ENCODE results near the gene RABGEF1.
"Not testable (repeated sequence)": the region's sequence is repeated elsewhere in the genome, so short reads cannot be mapped to it uniquely, and the experiment has no call there.

The RABGEF1 gene

GRCh38 chr7:66740302-66740979, at the start of gene RABGEF1:
TSS of gene RABGEF1 (plus strand) at chr7:66740733. CDS start at chr7:66771900, 31,167 bp downstream.
- DNase-seq, result peak; percentile 92

DNA sequence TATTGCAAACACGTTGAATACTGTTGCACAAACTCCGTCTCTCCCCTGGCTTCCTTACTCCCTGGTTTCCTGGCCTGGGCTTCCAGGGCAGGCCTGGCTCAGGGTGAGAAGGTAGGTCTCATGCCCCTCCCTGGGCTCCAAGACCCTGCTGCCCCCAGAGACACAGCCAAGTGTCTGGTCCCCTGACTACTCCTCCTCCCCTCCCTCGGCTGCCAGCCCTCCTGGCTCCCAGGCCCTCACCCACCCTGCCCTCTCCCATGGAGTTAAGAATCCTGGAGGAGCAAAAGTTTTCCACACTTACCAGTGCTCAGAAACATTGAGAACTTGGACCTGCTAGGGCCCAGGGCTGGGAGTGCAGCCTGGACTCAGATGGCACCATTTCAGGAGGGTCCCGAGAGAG, 47.2 kb upstream of the RABGEF1 start:
- no peak for DNase-seq

GRCh38 chr7:66694286-66694685, 46.2 kb upstream of the RABGEF1 start:
- DNase-seq, result no peak

- DNase-seq, result not testable (repeated sequence)
Observed at GRCh38 chr7:66695417-66695816, 45.1 kb upstream of the RABGEF1 start.

DNA sequence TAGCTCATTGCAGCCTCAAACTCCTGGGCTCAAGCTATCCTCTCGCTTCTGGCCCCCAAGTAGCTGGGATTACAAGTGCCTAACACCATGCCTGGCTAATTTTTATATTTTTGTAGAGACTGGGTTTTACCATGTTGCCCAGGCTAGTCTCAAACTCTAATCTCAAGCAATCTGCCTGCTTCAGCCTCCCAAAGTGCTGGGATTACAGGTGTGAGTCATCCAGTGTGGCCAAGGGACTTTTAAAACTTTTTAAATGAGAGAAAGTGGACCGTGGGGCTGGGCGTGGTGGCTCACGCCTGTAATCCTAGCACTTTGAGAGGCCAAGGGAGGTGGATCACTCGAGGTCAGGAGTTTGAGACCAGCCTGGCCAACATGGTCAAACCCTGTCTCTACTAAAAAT, 44.4 kb upstream of the RABGEF1 start:
- not testable (repeated sequence) for DNase-seq

- DNase-seq, result peak; percentile 25
Observed at GRCh38 chr7:66696774-66697191, 43.8 kb upstream of the RABGEF1 start.

GRCh38 chr7:66697449-66698438, 42.8 kb upstream of the RABGEF1 start:
- peak; percentile 49 for DNase-seq

DNA sequence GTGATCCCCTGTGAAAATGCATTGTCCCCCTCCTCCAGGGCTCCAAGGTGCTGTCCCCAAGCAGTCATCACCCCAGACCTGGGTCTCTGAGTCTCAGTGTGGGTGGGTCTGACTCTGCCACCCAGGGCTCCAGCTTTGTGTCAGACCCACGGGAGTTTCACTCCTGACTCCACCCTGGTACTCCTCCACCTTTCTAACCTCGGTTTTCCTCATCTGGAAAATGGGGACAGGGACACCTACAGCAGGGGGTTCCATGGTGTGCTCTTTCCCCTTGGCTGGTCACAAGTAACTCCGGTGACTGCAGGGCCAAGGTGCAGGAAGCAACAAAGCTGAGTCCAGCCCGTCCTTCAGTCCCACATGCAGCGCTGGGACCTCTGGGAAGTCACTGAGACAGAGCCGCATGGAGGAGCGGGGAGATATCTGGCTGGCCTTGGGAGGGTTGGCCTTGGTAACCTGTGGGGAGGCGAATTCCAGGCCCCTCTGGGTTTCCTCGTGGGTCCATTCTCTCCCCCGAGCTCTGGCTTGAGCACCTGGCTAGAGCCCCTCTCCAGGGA, 41.8 kb upstream of the RABGEF1 start:
- no peak for DNase-seq

DNA sequence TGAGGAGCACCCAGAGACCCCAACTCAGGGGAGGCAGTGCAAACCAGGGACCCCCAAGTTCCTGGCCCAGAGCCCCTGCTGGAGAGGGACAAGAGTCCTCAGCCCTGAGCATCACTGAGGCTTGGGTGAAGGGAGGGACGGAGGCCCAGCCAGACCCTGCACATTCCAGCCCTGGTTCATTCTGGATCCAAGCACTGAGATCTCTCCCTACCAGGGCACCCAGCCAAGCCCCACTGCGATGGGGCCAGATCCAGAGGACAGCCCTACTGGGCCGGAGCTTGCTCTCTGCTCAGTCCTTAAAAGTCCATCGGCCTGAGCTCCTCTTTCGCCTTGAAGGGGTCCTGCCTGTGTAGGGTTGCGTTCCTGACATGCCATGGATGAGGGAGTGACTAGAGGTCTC, 40.5 kb upstream of the RABGEF1 start:
- no peak for DNase-seq

GRCh38 chr7:66700633-66701131, 39.9 kb upstream of the RABGEF1 start:
- no peak for DNase-seq

DNA sequence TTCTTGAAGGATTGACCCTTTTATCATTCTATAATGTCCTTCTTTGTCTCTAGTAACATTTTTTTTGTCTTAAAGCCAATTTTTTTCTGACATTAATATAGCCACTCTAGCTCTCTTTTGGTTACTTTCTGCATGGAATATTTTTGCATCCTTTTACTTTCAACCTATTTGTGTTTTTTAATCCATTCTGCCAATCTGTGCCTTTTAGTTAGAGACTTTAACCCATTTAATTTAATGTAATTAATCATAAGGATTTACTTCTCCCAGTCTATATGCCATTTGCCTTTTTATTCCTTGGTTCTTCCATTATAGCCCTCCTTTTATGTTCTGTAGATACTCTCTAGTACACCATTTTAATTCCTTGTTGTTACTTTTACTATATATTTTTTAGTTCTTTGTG, 32.7 kb upstream of the RABGEF1 start:
- no peak for DNase-seq

DNA sequence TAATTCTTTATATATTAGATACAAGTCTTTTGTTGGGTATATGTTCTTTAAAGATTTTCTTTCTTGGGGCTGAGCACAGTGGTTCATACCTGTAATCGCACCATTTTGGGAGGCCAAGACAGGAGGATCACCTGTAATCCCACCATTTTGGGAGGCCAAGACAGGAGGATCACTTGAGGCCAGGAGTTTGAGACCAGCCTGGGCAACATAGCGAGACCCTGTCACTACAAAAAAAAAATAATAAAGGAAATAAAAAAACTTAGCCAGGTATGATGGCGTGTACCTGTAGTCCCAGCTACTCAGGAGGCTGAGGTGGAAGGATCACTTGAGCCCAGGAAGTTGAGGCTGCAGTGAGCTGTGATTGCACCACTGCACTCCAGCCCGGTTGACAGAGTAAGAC, 29.8 kb upstream of the RABGEF1 start:
- DNase-seq, result not testable (repeated sequence)

GRCh38 chr7:66713687-66714086, 26.8 kb upstream of the RABGEF1 start:
- DNase-seq, result no peak

DNA sequence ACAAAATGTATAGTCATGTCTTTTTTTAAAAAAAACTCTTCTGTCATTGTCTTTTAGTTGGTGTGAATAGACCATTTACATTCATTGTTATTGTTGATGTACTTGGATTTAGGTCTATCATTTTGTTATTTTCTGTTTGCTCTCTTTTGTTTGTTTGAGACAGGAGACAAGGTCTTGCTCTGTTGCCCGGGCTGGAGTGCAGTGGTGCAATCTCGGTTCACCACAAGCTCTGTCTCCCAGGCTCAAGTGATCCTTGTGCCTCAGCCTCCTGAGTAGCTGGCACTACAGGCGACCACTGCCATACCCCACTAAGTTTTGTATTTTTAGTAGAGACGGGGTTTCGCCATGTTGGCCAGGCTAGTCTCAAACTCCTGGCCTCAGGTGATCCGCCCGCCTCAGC, 23.9 kb upstream of the RABGEF1 start:
- not testable (repeated sequence) for DNase-seq

GRCh38 chr7:66720561-66720960, 20.0 kb upstream of the RABGEF1 start:
- DNase-seq, result no peak

DNA sequence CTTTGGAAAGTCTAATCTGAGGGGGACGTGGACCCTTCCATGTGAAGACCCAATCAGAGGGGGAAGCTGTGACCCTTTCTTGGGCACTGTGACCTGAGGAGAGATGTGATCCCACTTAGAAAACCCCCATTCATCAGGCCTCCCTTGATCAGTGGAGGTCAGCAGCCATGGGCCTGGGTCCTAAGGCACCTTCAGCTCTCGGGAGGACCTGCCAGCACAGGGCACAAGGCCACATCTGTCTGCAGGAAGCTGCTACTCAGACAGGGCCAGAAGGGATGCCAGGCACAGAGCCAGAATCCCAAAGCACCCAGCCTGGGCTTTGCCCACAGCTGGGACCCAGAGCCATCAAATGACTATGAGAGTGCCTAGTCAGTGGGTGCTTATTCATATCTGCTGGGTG, 14.7 kb upstream of the RABGEF1 start:
- no peak for DNase-seq

- no peak for DNase-seq
Observed at GRCh38 chr7:66727058-66727457, 13.5 kb upstream of the RABGEF1 start.

- no peak for DNase-seq
Observed at GRCh38 chr7:66728571-66728970, 12.0 kb upstream of the RABGEF1 start.

GRCh38 chr7:66729274-66729673, 11.3 kb upstream of the RABGEF1 start:
- no peak for DNase-seq

DNA sequence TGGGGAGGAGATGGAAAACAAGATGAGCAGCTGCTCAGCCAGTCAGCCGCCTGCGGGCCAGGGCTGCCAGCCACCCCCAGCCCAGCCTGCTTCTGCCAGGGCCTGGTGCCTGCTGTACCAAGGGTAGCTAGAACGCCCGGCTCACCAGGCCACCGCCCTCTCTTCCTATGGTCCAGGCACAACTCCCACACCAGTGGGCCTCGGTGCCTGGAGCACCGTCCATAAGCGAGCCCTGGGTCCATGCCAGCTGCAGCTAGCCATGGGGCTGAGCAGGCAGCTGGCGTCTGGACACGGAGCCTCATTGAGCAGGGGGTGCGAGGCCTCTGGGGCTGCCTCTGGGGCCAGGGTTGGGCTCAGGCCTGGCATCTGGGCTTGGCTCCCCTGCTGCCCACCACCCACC, 8.5 kb upstream of the RABGEF1 start:
- no peak for DNase-seq

DNA sequence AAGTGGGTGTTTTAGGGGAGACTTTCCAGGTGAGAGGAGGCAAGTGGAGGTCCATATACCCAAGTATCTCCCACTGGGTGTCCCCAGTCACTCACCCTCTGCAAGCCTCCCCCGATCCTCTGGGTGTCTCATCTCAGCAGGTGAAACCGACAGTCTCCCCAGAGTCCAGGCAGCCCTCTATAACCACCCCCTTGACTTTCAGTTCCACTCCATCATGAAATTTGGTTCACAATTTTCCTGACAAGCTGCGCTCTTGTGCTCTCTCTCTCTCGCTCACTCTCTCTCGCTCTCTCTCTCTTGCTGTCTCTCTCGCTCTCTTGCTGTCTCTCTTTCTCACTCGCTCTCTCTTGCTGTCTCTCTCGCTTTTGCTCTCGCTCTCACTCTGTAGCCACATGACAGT, 8.1 kb upstream of the RABGEF1 start:
- no peak for DNase-seq

GRCh38 chr7:66734006-66734405, 6.5 kb upstream of the RABGEF1 start:
- no peak for DNase-seq

DNA sequence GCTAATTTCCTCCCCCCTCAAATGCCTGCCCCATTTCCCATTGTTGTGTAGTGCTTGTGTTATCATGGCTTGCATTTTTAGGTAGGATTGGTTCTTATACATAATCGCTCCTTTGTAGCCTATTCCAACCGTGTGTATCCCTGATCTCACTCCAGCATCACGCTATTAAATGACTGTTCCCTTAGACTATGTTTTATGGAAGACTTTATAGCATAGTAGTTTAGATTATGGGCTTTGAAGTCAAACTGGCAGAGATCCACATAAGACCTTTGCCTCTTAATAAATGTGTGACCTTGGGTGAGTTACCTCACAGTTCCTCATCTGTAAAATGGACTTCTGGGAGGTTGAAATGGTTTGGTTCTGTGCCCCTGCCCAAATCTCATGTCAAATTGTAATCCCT, 5.4 kb upstream of the RABGEF1 start:
- DNase-seq, result no peak

DNA sequence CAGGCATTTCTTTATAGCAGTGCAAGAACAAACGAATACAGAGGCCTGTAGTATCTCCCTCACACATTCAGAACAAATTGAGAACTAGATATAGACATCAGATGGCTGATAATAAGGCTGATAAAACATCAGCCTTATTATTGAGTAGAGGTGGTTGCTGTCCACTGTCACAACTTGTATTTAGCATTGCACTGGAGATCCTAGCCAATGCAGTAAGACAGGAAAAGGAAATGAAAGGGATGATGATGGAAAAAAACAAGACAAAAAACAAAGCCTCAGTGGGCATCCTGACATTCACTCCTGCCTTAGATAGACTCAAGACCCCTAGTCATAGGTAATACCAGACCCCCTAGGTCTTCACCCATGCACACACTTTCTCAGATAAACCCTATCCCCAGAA, 4.7 kb upstream of the RABGEF1 start:
- no peak for DNase-seq
